Esophagus muscularis mucosa (tissue), 4 donors: ENCODE measurements around the gene DYRK2. TPM values are rescaled to one million over a fixed set of nuclear protein-coding genes. Genes with fewer than 3 reads are reported as not detected.

Experiments
- DNase-seq: peaks from one replicate; pipeline ENCODE4 v3.0.0-alpha.2; 2017; ENCODE audit errors: extremely low spot score
- H3K27ac ChIP-seq, 4 donors: fragments of 200-600 bp; sonication (generic); replicated peaks in 1 of 4; 1 replicate in 3 of 4; 2 replicates in 1 of 4; pipeline ENCODE4 v1.5.1; 2016 to 2019; ENCODE audit warnings: mild to moderate bottlenecking in 1 of 4
- H3K27me3 ChIP-seq, 4 donors: fragments of 200-600 bp; sonication (generic); one replicate each; pipeline versions ENCODE4 v1.5.1 to v1.6.0; 2016 to 2019
- H3K36me3 ChIP-seq, 4 donors: fragments of 200-600 bp; sonication (generic); one replicate each; pipeline ENCODE4 v1.5.1; 2016 to 2019
- H3K4me1 ChIP-seq, 4 donors: fragments of 200-600 bp; sonication (generic); one replicate each; pipeline ENCODE4 v1.5.1; 2016 to 2019
- H3K4me3 ChIP-seq, 4 donors: fragments of 200-600 bp; sonication (generic); 1 replicate in 2 of 4; 2 replicates in 2 of 4; pipeline ENCODE4 v1.5.1; 2016 to 2019; ENCODE audit warnings: mild to moderate bottlenecking in 4 of 4, moderate library complexity in 1 of 4
- H3K9me3 ChIP-seq, 4 donors: fragments of 200-600 bp; sonication (generic); 1 replicate in 3 of 4; 2 replicates in 1 of 4; pipeline ENCODE4 v1.5.1; 2016 to 2019
- EP300 ChIP-seq: sonication (generic); formaldehyde crosslinking; IDR thresholded peaks from one replicate; pipeline ENCODE4 v1.6.1; 2017; ENCODE audit warnings: antibody characterized with exemption
- POLR2A ChIP-seq: fragments of 450-650 bp; IDR thresholded peaks from one replicate; pipeline ENCODE4 v1.6.1; 2017; ENCODE audit warnings: antibody characterized with exemption, moderate library complexity, mild to moderate bottlenecking, low read depth
- POLR2AphosphoS5 ChIP-seq, 2 donors: sonication (generic); formaldehyde crosslinking; IDR thresholded peaks; one replicate each; pipeline ENCODE4 v1.6.1; 2017; ENCODE audit warnings: antibody characterized with exemption in 2 of 2
- WGBS: methylation state at CpG from one replicate; pipeline ENCODE4 v1.1.5; 2018; 5-methylcytosine and 5-hydroxymethylcytosine counted together
- intact Hi-C: fragments of 100-400 bp; cut with DNase I; formaldehyde crosslinking; loops from one replicate; pipeline ENCODE4 v1.15.1; 2023
- total RNA-seq, 4 donors: library from RNA; depleted of rRNA; stranded (reverse); fragments of >200 nt; gene quantifications; one replicate each; pipeline versions ENCODE4 v1.1.0 to v1.2.1, GENCODE V29; 2016
- TF ChIP-seq, protein P1 (sequence below), 3 experiments: fragments of 200-600 bp in 2 of 3; fragments of 450-650 bp in 1 of 3; sonication (generic) in 2 of 3; IDR thresholded peaks; one replicate each; pipeline ENCODE4 v1.5.1; 2017 to 2019; ENCODE audit warnings: antibody characterized with exemption in 3 of 3, mild to moderate bottlenecking in 2 of 3, moderate library complexity in 1 of 3

Gene DYRK2
- total RNA-seq, 4 donors from 2014 or later, result 22.2 to 57.9 (median 36.9) TPM

DNA sequence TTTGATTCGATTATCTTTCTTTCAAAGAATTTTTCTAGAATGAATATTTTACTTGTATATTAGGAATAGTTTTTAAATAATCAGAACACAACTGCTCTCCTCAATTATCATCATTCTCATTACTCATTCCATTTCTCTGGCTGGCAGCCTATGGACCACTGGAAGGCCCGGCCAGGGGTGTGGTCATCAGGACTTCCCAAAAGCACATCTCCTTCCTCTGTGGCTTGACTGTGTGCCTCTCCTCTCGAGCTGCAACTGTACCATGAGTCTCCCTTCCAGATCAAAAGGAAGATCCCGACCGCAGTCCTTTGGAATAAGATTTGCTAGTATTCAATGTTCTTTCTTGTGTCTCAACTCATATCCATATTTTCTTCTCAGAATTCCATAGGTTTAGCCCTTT, 42.7 kb downstream of the DYRK2 start:
- TF ChIP-seq POLR2AphosphoS5 (IDR thresholded peaks at IDR 0.05) (no peak), POLR2A (no peak), EP300 (no peak)
- TF ChIP-seq, protein P1, sequence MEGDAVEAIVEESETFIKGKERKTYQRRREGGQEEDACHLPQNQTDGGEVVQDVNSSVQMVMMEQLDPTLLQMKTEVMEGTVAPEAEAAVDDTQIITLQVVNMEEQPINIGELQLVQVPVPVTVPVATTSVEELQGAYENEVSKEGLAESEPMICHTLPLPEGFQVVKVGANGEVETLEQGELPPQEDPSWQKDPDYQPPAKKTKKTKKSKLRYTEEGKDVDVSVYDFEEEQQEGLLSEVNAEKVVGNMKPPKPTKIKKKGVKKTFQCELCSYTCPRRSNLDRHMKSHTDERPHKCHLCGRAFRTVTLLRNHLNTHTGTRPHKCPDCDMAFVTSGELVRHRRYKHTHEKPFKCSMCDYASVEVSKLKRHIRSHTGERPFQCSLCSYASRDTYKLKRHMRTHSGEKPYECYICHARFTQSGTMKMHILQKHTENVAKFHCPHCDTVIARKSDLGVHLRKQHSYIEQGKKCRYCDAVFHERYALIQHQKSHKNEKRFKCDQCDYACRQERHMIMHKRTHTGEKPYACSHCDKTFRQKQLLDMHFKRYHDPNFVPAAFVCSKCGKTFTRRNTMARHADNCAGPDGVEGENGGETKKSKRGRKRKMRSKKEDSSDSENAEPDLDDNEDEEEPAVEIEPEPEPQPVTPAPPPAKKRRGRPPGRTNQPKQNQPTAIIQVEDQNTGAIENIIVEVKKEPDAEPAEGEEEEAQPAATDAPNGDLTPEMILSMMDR (IDR thresholded peaks at IDR 0.05), result no peak
- Histone ChIP-seq H3K27ac (no peak overlapping the region), H3K4me3 (no peak overlapping the region), H3K9me3 (no peaks in the 10 kb centered on the region), H3K27me3 (no peaks in the 10 kb centered on the region), H3K36me3 (no peaks in the 10 kb centered on the region), H3K4me1 (no peaks in the 10 kb centered on the region)
- no peak for DNase-seq
- intact Hi-C loops, result no loop called here
- 91% methylated on average over 5 of the region's 5 CpGs for WGBS

DNA sequence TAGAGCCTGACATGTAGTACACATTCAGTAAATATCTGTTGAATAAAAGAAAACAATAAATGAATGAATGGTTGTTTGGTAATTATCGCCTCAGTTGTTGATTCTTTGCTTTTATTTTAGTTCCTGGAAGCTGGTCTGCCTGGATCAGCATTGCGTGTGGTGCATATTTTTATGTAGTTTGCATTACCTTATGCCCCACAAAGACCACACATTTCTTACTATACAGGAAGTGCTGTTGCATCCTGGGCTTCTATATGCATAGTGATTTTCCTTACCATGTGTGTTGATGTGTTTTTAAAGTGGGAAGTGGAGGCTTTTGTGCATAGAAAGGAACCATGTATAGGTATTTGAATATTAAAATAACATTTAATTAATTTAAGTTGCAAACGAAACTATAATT, 43.6 kb downstream of the DYRK2 start:
- over 99% methylated on average over 3 of the region's 3 CpGs for WGBS
- Histone ChIP-seq H3K27me3 (no peaks in the 10 kb centered on the region), H3K27ac (no peak overlapping the region), H3K36me3 (no peaks in the 10 kb centered on the region), H3K4me3 (no peak overlapping the region), H3K4me1 (no peaks in the 10 kb centered on the region), H3K9me3 (no peaks in the 10 kb centered on the region)
- no peak for DNase-seq
- TF ChIP-seq EP300 (no peak), POLR2AphosphoS5 (IDR thresholded peaks at IDR 0.05) (no peak), POLR2A (no peak)
- TF ChIP-seq, protein P1 (IDR thresholded peaks at IDR 0.05), result no peak
- intact Hi-C loops, result no loop called here

DNA sequence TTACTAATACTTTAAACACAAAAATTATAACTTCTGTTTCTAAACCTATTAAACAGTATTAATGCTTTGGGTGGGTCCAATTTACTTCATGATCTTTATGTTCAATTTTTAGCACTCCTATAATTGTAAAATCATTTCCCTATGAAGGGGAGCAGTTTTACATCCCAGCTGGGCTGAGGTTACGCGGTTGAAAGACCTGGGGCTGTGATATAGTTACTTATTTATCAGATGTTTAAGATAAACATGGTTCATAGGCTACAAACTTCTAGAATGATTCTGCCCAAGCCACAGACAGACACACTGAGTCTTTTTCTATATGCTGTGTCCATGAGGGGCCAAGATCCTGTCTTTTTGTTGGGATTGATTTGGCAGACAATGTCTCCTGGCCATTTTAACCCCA, 44.4 kb downstream of the DYRK2 start:
- Histone ChIP-seq H3K36me3 (no peaks in the 10 kb centered on the region), H3K9me3 (no peaks in the 10 kb centered on the region), H3K27me3 (no peaks in the 10 kb centered on the region), H3K27ac (no peak overlapping the region), H3K4me1 (no peaks in the 10 kb centered on the region), H3K4me3 (no peak overlapping the region)
- no peak for TF ChIP-seq EP300
- TF ChIP-seq POLR2AphosphoS5 (IDR thresholded peaks at IDR 0.05), result no peak
- TF ChIP-seq, protein P1 (IDR thresholded peaks at IDR 0.05), result no peak
- no peak for TF ChIP-seq POLR2A
- no peak for DNase-seq
- 100% methylated on average over 2 of the region's 2 CpGs for WGBS
- intact Hi-C loops, result no loop called here

DNA sequence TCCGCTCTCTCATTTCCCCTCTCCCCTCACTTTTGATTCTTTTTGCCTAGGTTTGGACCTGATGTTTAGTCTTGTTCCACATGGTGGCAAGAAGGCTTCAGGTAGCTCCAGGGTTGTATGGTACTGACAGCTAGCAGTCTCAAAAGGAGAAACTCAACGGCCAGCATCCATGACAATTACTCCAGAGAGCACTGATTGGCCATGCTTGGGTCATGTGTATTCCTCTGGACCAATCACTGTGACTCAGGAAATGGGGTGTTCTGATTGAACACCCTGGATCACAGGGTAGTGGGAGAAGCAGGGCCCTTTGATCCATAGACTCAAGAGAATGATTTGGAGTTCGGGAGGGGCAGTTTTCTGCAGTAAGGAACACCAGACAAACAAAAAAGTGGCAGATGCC, 45.3 kb downstream of the DYRK2 start:
- Histone ChIP-seq H3K9me3 (no peaks in the 10 kb centered on the region), H3K27me3 (no peaks in the 10 kb centered on the region), H3K4me1 (peaks cover 0 to 6% (median 2%) of the 10 kb centered on the region in 4 donors), H3K36me3 (no peaks in the 10 kb centered on the region), H3K27ac (no peak overlapping the region), H3K4me3 (no peak overlapping the region)
- no peak for DNase-seq
- WGBS, result 95% methylated on average over 3 of the region's 3 CpGs
- TF ChIP-seq POLR2AphosphoS5 (IDR thresholded peaks at IDR 0.05) (no peak), EP300 (no peak), POLR2A (no peak)
- TF ChIP-seq, protein P1 (IDR thresholded peaks at IDR 0.05), result no peak
- intact Hi-C loops, result no loop called here

DNA sequence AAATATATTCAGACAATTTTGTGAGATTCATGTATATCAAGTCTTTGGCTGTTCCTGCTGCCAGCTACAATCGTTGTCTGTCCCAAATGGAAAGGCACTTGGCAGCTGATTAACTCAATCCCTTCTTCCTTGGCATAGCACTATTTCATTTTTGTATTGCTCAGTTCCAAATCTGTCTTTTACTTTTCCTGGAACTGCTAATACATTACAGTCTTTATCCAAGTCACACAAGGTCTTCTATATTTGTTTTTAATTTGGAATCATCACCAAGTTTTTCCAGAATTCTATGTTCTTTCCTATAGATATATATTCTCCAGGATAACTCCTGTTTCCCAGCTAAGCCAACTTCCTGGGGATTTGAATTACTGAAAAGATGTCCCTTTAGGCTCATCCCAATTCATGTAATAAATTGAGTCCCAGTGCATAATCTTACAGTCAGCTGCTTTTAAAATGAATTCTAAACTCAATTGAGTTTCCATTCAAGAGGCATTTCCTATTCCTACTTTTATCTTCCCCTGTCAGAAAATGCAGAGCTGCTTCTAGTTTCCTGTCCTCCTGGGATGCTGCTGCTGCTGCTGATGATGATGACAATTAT, 45.9 kb downstream of the DYRK2 start:
- intact Hi-C loops, result no loop called here
- TF ChIP-seq, protein P1 (IDR thresholded peaks at IDR 0.05), result no peak
- TF ChIP-seq POLR2A (no peak), EP300 (no peak), POLR2AphosphoS5 (IDR thresholded peaks at IDR 0.05) (no peak)
- no peak overlapping the region for H3K27ac ChIP-seq
- no peak overlapping the region for H3K4me3 ChIP-seq
- H3K27me3 ChIP-seq, result no peaks in the 10 kb centered on the region
- WGBS, result 52% methylated on average over 1 of the region's 1 CpG
- H3K4me1 ChIP-seq, result peaks cover 0 to 10% (median 2%) of the 10 kb centered on the region in 4 donors
- no peak for DNase-seq
- H3K9me3 ChIP-seq, result no peaks in the 10 kb centered on the region
- no peaks in the 10 kb centered on the region for H3K36me3 ChIP-seq
